Measurements from ENCODE around the gene DSG2.

DSG2 gene

DNA sequence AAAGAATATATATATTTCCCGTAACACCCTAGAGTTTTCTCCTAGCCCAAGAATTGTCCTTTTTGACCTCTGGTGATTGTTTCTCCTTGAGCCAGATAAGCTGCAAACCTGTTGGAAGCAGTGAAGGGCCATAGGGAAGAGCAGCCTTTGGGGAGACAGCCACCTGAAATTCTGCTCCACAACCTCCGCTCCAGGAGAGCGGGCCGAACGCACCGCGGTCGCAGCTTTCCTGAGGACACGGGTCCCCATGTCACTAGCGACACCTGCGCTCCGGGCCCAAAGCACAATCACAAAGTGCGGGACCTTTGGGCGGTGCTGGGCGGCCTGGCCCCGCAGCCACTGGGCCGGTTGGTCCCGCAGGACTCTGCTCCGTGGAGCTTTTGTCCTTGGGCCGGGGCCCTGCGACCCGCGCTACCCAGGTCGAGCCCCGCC lies 557 bp upstream of the DSG2 start:
- in situ Hi-C loops (cut with MboI; ENCODE audit: low pct_unique_long_range_greater_than_20kb, low sequenced_read_pairs, unreplicated experiment) = no loop called here
- no peak for DNase-seq (ENCODE audit: low spot score)
- TF ChIP-seq CTCF (IDR thresholded peaks at IDR 0.05; ENCODE audit: extremely low read depth, insufficient read depth, missing control alignments) = no peak

DNA sequence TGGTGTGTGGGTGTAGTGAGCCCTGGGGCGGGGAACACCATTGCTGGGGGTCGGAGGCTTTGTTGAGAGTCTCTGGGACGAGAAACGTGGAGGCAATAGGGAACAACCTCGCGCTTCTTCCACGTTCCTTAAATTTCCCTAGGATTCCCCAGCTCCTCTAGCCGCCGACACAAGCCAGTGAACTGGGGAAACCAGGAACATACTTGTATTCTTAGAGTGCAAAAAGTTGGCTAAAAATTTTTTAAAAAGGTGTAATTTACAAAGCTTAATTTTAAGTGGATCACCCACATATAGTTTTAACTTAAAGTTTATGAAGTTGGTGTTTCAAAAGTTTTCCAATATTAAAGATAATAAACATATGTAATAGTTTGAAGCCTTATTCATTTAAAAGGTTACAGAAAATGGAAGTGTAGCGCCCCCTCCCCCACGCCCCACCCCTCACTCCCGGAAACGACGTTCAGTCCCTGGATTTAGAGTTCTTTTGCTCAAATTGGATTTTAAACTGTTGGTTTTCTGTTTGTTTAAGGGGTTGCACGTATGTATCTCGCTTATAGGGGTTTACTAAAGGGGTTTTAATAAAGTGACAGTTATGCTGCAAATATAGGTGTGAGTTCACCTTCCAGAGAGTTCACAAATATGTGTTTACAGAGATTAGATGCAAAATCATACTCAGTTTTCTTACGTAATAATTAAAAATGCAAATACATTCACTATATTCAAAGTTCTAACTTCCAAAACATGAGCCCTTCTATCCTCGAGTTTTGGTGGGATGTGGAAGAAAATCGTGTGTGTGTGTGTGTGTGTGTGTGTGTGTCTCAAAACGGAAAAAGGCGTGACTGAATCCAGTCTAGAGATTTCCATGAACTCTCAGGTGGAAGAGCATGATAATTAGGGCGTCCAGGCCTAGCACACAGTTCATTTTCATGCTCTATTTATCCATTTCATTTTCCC lies 872 bp downstream of the DSG2 start:
- no peak for TF ChIP-seq CTCF (IDR thresholded peaks at IDR 0.05; ENCODE audit: extremely low read depth, insufficient read depth, missing control alignments)
- in situ Hi-C loops (cut with MboI; ENCODE audit: low pct_unique_long_range_greater_than_20kb, low sequenced_read_pairs, unreplicated experiment) = no loop called here
- DNase-seq (ENCODE audit: low spot score) = peak; percentile 34

DNA sequence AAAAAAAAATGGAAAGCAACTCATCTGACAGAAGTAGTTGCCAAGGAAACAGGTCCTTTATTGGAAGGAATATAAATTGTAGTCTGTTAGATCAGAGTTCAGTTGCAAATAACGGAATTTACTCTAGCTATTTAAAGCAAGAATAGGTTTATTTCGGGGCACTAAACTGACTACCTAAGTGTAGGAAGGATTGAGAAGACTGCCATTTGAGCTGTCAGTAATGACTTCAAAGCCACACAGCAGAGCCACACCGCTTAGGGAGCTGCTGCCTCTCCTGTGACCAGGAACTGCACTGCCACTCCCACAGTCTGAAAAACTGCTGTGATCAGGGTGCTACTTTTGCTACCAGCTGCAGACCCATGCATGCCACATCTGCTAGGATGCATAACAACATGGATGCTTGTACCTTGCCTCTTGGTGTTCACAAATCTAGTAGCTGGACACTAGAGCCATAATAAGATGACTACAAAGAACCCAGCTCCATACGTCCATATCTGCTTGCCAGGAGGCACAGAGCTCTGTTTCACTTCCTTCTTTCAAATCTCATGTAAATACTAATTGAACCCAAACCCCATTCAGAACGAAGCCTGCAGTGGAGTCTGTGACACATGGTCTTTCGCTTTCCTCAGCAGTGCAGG lies 2.2 kb downstream of the DSG2 start:
- in situ Hi-C loops (cut with MboI; ENCODE audit: low pct_unique_long_range_greater_than_20kb, low sequenced_read_pairs, unreplicated experiment) = no loop called here

DNA sequence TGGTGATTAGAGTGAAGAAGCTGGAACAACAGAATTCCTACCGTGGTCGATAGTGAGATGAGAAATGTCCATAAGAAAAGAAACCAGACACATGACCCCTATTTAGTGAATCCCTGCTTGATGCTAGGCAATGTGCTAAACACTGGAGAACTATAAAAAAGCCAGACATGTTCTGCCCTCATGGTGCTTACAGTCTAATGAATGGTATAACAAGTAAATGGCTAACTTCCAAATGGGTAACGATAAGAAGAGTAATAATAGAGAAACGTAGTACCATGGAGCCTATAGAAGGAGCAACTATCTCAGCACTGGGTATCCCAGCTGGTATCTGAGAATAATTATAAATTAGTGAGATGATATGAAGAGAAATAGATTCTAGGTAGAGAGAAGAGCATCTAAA lies 5.0 kb downstream of the DSG2 start:
- no peak for DNase-seq (ENCODE audit: low spot score)
- in situ Hi-C loops (cut with MboI; ENCODE audit: low pct_unique_long_range_greater_than_20kb, low sequenced_read_pairs, unreplicated experiment) = no loop called here
- no peak for TF ChIP-seq CTCF (IDR thresholded peaks at IDR 0.05; ENCODE audit: extremely low read depth, insufficient read depth, missing control alignments)

More for the DNA sequence above, 2.2 kb downstream of the DSG2 start:
- peak; percentile 71 for DNase-seq (ENCODE audit: low spot score)
- no peak for TF ChIP-seq CTCF (IDR thresholded peaks at IDR 0.05; ENCODE audit: extremely low read depth, insufficient read depth, missing control alignments)

DNA sequence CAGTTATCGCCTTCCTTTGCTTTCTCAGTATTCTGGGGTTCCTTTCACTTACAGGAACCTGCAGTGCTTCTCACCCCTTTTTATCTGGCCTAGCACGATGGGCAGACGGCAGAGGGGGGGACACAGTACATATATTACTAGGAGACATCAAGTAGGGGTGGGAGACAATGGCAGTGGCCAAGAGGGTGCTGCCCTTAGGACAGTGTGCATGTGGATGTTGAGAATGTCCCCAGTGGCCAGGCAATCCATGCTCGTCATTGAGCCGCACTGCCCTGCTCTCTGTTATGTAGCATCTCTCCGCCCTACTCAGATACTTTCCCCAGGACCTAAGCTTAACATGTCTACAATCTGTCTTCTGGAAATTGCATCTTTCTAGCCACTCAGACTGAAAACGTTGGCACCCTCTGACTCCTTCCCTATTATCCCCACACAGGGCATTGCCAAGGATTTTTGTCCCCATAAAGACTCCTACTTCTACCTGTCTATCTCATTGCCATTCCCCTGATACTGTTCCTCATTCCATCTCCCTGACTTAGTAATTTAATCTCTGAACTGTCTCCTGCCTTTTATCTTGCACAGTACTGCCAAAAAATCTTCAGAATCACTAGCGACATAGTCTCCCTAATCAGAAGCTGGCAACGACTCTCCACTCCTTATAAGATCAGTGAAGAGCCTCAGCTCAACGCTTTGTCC lies 6.6 kb downstream of the DSG2 start:
- TF ChIP-seq CTCF (IDR thresholded peaks at IDR 0.05; ENCODE audit: extremely low read depth, insufficient read depth, missing control alignments) = no peak
- in situ Hi-C loops (cut with MboI; ENCODE audit: low pct_unique_long_range_greater_than_20kb, low sequenced_read_pairs, unreplicated experiment) = no loop called here
- DNase-seq (ENCODE audit: low spot score) = no peak

GRCh38 chr18:31505156-31505555 lies 7.2 kb downstream of the DSG2 start:
- in situ Hi-C loops (cut with MboI; ENCODE audit: low pct_unique_long_range_greater_than_20kb, low sequenced_read_pairs, unreplicated experiment) = no loop called here
- DNase-seq (ENCODE audit: low spot score) = no peak
- TF ChIP-seq CTCF (IDR thresholded peaks at IDR 0.05; ENCODE audit: extremely low read depth, insufficient read depth, missing control alignments) = no peak
